Stimulated activated naive CD8-positive, alpha-beta T cell treated with anti-CD3 and anti-CD28 coated beads, Interleukin-15, amount 100 ng/mL, for 72 hours (primary cell): ENCODE data around the gene TBCD.
A peak's percentile ranks its signal among the peaks of the same experiment; 100 is the strongest.

Experiments used
- ATAC-seq: fragments of 150-1000 bp; cut with Tn5 transposase; 2 replicates; pipeline ENCODE4 v1.10.0; 2021; ENCODE audit warnings: mild to moderate bottlenecking, moderate library complexity
- DNase-seq, 2 donors: peaks; one replicate each; pipeline ENCODE4 v3.0.0; 2021 to 2022
- H3K27ac Mint-ChIP-seq, 2 donors: one replicate each; pipeline ENCODE4 v1.8.0; 2022; ENCODE audit warnings: mild to moderate bottlenecking in 2 of 2, mixed read lengths in 2 of 2, moderate library complexity in 2 of 2
- H3K27me3 Mint-ChIP-seq: one replicate; pipeline ENCODE4 v1.8.0; 2022; ENCODE audit warnings: mixed read lengths
- H3K4me1 Mint-ChIP-seq: one replicate; pipeline ENCODE4 v1.8.0; 2022; ENCODE audit warnings: mild to moderate bottlenecking, mixed read lengths
- H3K4me3 Mint-ChIP-seq, 2 donors: one replicate each; pipeline ENCODE4 v1.8.0; 2022; ENCODE audit warnings: mild to moderate bottlenecking in 2 of 2, mixed read lengths in 2 of 2, moderate library complexity in 1 of 2
- H3K9me3 Mint-ChIP-seq, 2 donors: one replicate each; pipeline ENCODE4 v1.8.0; 2022; ENCODE audit warnings: mixed read lengths in 2 of 2

Gene TBCD

GRCh38 chr17:82791532-82791931 lies 39.7 kb downstream of the TBCD start:
- no peaks in the 10 kb centered on the region for H3K9me3 Mint-ChIP-seq
- H3K27me3 Mint-ChIP-seq, result no peaks in the 10 kb centered on the region
- ATAC-seq (no peak), DNase-seq (no peak)
- no peak overlapping the region for H3K4me3 Mint-ChIP-seq
- H3K27ac Mint-ChIP-seq, result no peak overlapping the region
- no peaks in the 10 kb centered on the region for H3K4me1 Mint-ChIP-seq

- Mint-ChIP-seq H3K4me3 (no peak overlapping the region), H3K4me1 (no peaks in the 10 kb centered on the region), H3K27me3 (no peaks in the 10 kb centered on the region), H3K27ac (no peak overlapping the region), H3K9me3 (no peaks in the 10 kb centered on the region)
- no peak for ATAC-seq
- DNase-seq, result no peak
Observed at GRCh38 chr17:82793974-82794630, 42.2 kb downstream of the TBCD start.

GRCh38 chr17:82794781-82795482 lies 43.1 kb downstream of the TBCD start:
- Mint-ChIP-seq H3K27ac (peak overlapping the region in 1 of 2 donors; percentile 12), H3K27me3 (no peaks in the 10 kb centered on the region), H3K9me3 (no peaks in the 10 kb centered on the region)

GRCh38 chr17:82795615-82796014 lies 43.8 kb downstream of the TBCD start:
- no peak for ATAC-seq
- DNase-seq, result no peak
- no peaks in the 10 kb centered on the region for H3K4me1 Mint-ChIP-seq
- no peaks in the 10 kb centered on the region for H3K9me3 Mint-ChIP-seq
- H3K4me3 Mint-ChIP-seq, result no peak overlapping the region
- no peak overlapping the region for H3K27ac Mint-ChIP-seq
- H3K27me3 Mint-ChIP-seq, result no peaks in the 10 kb centered on the region

More at GRCh38 chr17:82794781-82795482, 43.1 kb downstream of the TBCD start:
- H3K4me1 Mint-ChIP-seq, result no peaks in the 10 kb centered on the region
- no peak overlapping the region for H3K4me3 Mint-ChIP-seq
- ATAC-seq (no peak), DNase-seq (no peak)

- H3K27ac Mint-ChIP-seq, result no peak overlapping the region
- H3K9me3 Mint-ChIP-seq, result peaks cover 0 to 8% of the 10 kb centered on the region in 2 donors
- ATAC-seq (no peak), DNase-seq (no peak)
- H3K4me1 Mint-ChIP-seq, result peaks cover 7% of the 10 kb centered on the region
- H3K27me3 Mint-ChIP-seq, result no peaks in the 10 kb centered on the region
- H3K4me3 Mint-ChIP-seq, result no peak overlapping the region
Observed at GRCh38 chr17:82797061-82797460, 45.2 kb downstream of the TBCD start.

- no peaks in the 10 kb centered on the region for H3K27me3 Mint-ChIP-seq
- H3K4me1 Mint-ChIP-seq, result peaks cover 11% of the 10 kb centered on the region
- ATAC-seq (no peak), DNase-seq (no peak)
- no peak overlapping the region for H3K27ac Mint-ChIP-seq
- H3K9me3 Mint-ChIP-seq, result peaks cover 0 to 8% of the 10 kb centered on the region in 2 donors
- H3K4me3 Mint-ChIP-seq, result no peak overlapping the region
Observed at GRCh38 chr17:82798752-82799151, 46.9 kb downstream of the TBCD start.

GRCh38 chr17:82799591-82799990 lies 47.7 kb downstream of the TBCD start:
- no peak for ATAC-seq
- H3K4me1 Mint-ChIP-seq, result peaks cover 11% of the 10 kb centered on the region
- H3K27me3 Mint-ChIP-seq, result no peaks in the 10 kb centered on the region
- H3K9me3 Mint-ChIP-seq, result peaks cover 0 to 8% of the 10 kb centered on the region in 2 donors
- H3K27ac Mint-ChIP-seq, result no peak overlapping the region
- no peak for DNase-seq
- H3K4me3 Mint-ChIP-seq, result no peak overlapping the region

GRCh38 chr17:82800885-82801284 lies 49.0 kb downstream of the TBCD start:
- Mint-ChIP-seq H3K4me3 (no peak overlapping the region), H3K27me3 (no peaks in the 10 kb centered on the region), H3K9me3 (peaks cover 0 to 8% of the 10 kb centered on the region in 2 donors), H3K4me1 (peaks cover 11% of the 10 kb centered on the region), H3K27ac (no peak overlapping the region)
- DNase-seq, result no peak
- ATAC-seq, result no peak

- Mint-ChIP-seq H3K27ac (no peak overlapping the region), H3K4me3 (no peak overlapping the region)
- DNase-seq, result no peak
Observed at GRCh38 chr17:82801377-82801970, 49.6 kb downstream of the TBCD start.

GRCh38 chr17:82802075-82802780 lies 50.4 kb downstream of the TBCD start:
- Mint-ChIP-seq H3K27me3 (no peaks in the 10 kb centered on the region), H3K4me1 (peaks cover 11% of the 10 kb centered on the region), H3K4me3 (no peak overlapping the region), H3K9me3 (peaks cover 0 to 8% of the 10 kb centered on the region in 2 donors), H3K27ac (peak overlapping the region in 1 of 2 donors; percentile 21)
- no peak for DNase-seq
- no peak for ATAC-seq

More at GRCh38 chr17:82801377-82801970, 49.6 kb downstream of the TBCD start:
- no peak for ATAC-seq
- no peaks in the 10 kb centered on the region for H3K27me3 Mint-ChIP-seq
- peaks cover 11% of the 10 kb centered on the region for H3K4me1 Mint-ChIP-seq
- peaks cover 0 to 8% of the 10 kb centered on the region in 2 donors for H3K9me3 Mint-ChIP-seq

- Mint-ChIP-seq H3K9me3 (peaks cover 0 to 8% of the 10 kb centered on the region in 2 donors), H3K27me3 (no peaks in the 10 kb centered on the region), H3K4me3 (no peak overlapping the region), H3K4me1 (peaks cover 11% of the 10 kb centered on the region), H3K27ac (peak overlapping the region in 1 of 2 donors; percentile 77)
- ATAC-seq, result no peak
- no peak for DNase-seq
Observed at GRCh38 chr17:82803185-82803584, 51.3 kb downstream of the TBCD start.

GRCh38 chr17:82803606-82804005 lies 51.7 kb downstream of the TBCD start:
- Mint-ChIP-seq H3K27me3 (no peaks in the 10 kb centered on the region), H3K4me3 (no peak overlapping the region), H3K9me3 (peaks cover 0 to 8% of the 10 kb centered on the region in 2 donors), H3K4me1 (peaks cover 11% of the 10 kb centered on the region), H3K27ac (peak overlapping the region in 1 of 2 donors; percentile 77)
- DNase-seq (no peak), ATAC-seq (no peak)

- ATAC-seq (no peak), DNase-seq (no peak)
- H3K4me1 Mint-ChIP-seq, result peaks cover 11% of the 10 kb centered on the region
- H3K27me3 Mint-ChIP-seq, result no peaks in the 10 kb centered on the region
- no peak overlapping the region for H3K4me3 Mint-ChIP-seq
- peak overlapping the region in 1 of 2 donors; percentile 30 for H3K27ac Mint-ChIP-seq
- H3K9me3 Mint-ChIP-seq, result peaks cover 0 to 8% of the 10 kb centered on the region in 2 donors
Observed at GRCh38 chr17:82804442-82805191, 52.8 kb downstream of the TBCD start.

- ATAC-seq (no peak), DNase-seq (no peak)
- no peaks in the 10 kb centered on the region for H3K27me3 Mint-ChIP-seq
- H3K4me1 Mint-ChIP-seq, result peaks cover 11% of the 10 kb centered on the region
- H3K27ac Mint-ChIP-seq, result no peak overlapping the region
- H3K9me3 Mint-ChIP-seq, result peaks cover 0 to 8% of the 10 kb centered on the region in 2 donors
- H3K4me3 Mint-ChIP-seq, result no peak overlapping the region
Observed at GRCh38 chr17:82805254-82805653, 53.4 kb downstream of the TBCD start.

- H3K27ac Mint-ChIP-seq, result no peak overlapping the region
- peaks cover 11% of the 10 kb centered on the region for H3K4me1 Mint-ChIP-seq
- H3K9me3 Mint-ChIP-seq, result peaks cover 0 to 8% of the 10 kb centered on the region in 2 donors
- H3K27me3 Mint-ChIP-seq, result no peaks in the 10 kb centered on the region
- no peak overlapping the region for H3K4me3 Mint-ChIP-seq
- ATAC-seq (no peak), DNase-seq (no peak)
Observed at GRCh38 chr17:82805823-82806222, 54.0 kb downstream of the TBCD start.
